ENCODE results near the gene DYNAP. TPM values are rescaled to one million over a fixed set of nuclear protein-coding genes. Genes with fewer than 3 reads are reported as not detected.

The DYNAP gene
- total RNA-seq, result not detected

DNA sequence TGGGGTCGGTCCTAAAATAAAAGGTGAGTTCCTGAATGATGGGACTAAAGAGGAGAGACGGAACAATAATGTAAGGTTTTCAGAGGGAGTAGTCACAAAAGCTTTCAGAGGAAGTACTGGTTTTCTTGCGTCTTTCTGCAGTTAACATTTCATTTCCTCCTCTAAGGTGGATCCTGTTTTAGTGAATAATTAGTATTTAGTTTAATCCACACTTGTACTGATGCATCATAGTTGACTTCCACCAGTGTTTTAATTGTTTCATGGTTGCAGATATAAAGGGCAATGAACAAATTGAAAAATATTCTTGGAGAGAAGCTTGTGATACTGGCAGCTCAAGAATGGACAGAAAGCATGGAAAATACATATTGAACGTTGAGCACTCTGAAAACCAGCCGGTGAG is at the start of gene DYNAP:
Gene DYNAP (plus strand): TSS at position 301 of the 400 bp plus-strand sequence. CDS start 38 bp downstream, at position 339.
- intact Hi-C loops (cut with DNase I, micrococcal nuclease), result no loop called here
- DNase-seq (no peak), ATAC-seq (no peak)
- H3K4me3 Mint-ChIP-seq, result no peak within 1 kb of the TSS
- H3K27me3 Mint-ChIP-seq, result peaks cover 6% of the 10 kb centered on the region
- ChIA-PET POLR2A (no interaction called here), CTCF (no interaction called here)
- H3K4me1 Mint-ChIP-seq, result no peaks in the 10 kb centered on the region
- no peaks in the 10 kb centered on the region for H3K36me3 Mint-ChIP-seq (ENCODE audit: low read depth)
- H3K27ac Mint-ChIP-seq, result no peak within 1 kb of the TSS
- no peaks in the 10 kb centered on the region for H3K9me3 Mint-ChIP-seq (ENCODE audit: low read depth)

- Mint-ChIP-seq H3K27me3 (peaks cover 4% of the 10 kb centered on the region), H3K36me3 (ENCODE audit: low read depth) (no peaks in the 10 kb centered on the region), H3K27ac (no peak overlapping the region), H3K4me3 (no peak overlapping the region), H3K4me1 (no peaks in the 10 kb centered on the region), H3K9me3 (ENCODE audit: low read depth) (no peaks in the 10 kb centered on the region)
- ATAC-seq, result no peak
- POLR2A ChIA-PET, result no interaction called here
- intact Hi-C loops (cut with DNase I, micrococcal nuclease), result no loop called here
- no peak for DNase-seq
- CTCF ChIA-PET, result no interaction called here
Measured at GRCh38 chr18:54551590-54551989, 39.5 kb upstream of the DYNAP start.

DNA sequence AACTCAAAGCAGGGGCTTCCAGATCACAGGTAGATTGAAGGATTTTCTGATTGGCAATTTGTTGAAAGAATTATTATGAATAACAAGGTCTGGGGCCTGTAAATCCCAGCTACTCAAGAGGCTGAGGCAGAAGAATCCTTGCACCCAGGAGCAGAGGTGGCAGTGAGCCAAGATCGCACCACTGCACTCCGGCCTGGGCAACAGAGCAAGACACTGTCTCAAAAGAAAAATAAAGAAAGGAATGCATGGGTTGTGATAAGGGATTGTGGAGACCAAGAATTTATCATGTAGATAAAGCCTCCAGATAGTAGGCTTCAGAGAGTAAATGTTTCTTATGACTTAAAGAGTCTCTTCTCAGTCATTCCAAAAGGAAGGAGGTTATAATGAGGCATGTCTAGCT is 35.8 kb upstream of the DYNAP start:
- Mint-ChIP-seq H3K27ac (no peak overlapping the region), H3K27me3 (peaks cover 1% of the 10 kb centered on the region), H3K36me3 (ENCODE audit: low read depth) (no peaks in the 10 kb centered on the region), H3K4me3 (no peak overlapping the region), H3K9me3 (ENCODE audit: low read depth) (no peaks in the 10 kb centered on the region), H3K4me1 (no peaks in the 10 kb centered on the region)
- DNase-seq (no peak), ATAC-seq (no peak)
- POLR2A ChIA-PET, result no interaction called here
- intact Hi-C loops (cut with DNase I, micrococcal nuclease), result loop anchor here (5.0 kb wide), 3 partner anchors 113 to 427 kb away; no protein-coding TSS in a partner anchor
- CTCF ChIA-PET, result interaction anchor here (1.0 to 1.3 kb wide), 2 partner anchors 14 to 116 kb away, joined by 3 read pairs; no protein-coding TSS in a partner anchor

DNA sequence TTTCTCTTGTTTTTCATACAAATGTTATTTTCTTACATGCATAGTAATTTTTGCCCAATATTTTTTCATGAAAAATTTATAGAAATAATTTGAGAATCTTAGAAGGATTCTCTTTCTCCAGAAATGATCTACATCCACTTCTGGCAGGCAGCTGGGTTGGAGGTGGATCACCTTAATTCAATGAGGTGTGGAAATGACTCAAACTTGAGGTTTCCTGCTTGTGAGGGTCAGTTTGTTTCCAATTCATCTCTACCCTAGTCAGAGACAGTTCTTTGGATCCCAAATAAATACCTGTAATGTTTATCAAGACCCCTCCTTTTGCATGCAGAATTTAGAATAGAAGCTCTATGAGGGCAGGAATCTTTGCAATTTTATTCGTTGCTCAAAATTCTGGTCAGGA is 35.0 kb upstream of the DYNAP start:
- H3K9me3 Mint-ChIP-seq (ENCODE audit: low read depth), result no peaks in the 10 kb centered on the region

DNA sequence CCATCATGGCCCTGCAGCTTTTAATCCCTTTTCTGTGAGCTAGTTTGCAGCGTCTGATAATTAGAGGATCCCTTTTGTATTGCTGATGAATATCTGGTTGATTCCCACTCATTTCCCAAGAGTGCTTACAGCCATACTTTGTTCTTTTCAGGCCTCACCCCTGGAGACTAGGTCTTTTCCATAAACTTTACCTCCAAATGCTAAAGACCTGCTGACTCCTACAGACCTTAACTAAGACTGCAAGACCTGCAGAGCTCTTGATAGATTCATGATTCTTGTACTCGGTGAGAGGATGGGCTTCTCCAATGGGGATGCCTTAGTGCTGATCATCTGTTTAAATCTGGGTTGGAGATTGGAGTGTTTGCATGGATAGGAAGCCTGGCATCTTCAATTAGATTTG is 33.1 kb upstream of the DYNAP start:
- CTCF ChIA-PET, result interaction anchor here (0.6 to 4.9 kb wide), 4 partner anchors 8 to 113 kb away, joined by 3 to 31 read pairs (median 6); no protein-coding TSS in a partner anchor
- Mint-ChIP-seq H3K36me3 (ENCODE audit: low read depth) (no peaks in the 10 kb centered on the region), H3K27ac (no peak overlapping the region), H3K4me1 (no peaks in the 10 kb centered on the region), H3K9me3 (ENCODE audit: low read depth) (no peaks in the 10 kb centered on the region), H3K27me3 (no peaks in the 10 kb centered on the region), H3K4me3 (no peak overlapping the region)
- no peak for DNase-seq
- no peak for ATAC-seq
- intact Hi-C loops (cut with DNase I, micrococcal nuclease), result loop anchor here (5.0 kb wide), 3 partner anchors 116 to 424 kb away; no protein-coding TSS in a partner anchor
- POLR2A ChIA-PET, result no interaction called here

More for the DNA sequence above, 35.0 kb upstream of the DYNAP start:
- POLR2A ChIA-PET, result no interaction called here
- H3K27me3 Mint-ChIP-seq, result peaks cover 1% of the 10 kb centered on the region
- H3K4me1 Mint-ChIP-seq, result no peaks in the 10 kb centered on the region
- no peak overlapping the region for H3K4me3 Mint-ChIP-seq
- no peaks in the 10 kb centered on the region for H3K36me3 Mint-ChIP-seq (ENCODE audit: low read depth)
- intact Hi-C loops (cut with DNase I, micrococcal nuclease), result loop anchor here (5.0 kb wide), 3 partner anchors 114 to 426 kb away; no protein-coding TSS in a partner anchor
- no peak overlapping the region for H3K27ac Mint-ChIP-seq
- CTCF ChIA-PET, result interaction anchor here (1.0 to 4.9 kb wide), 3 partner anchors 15 to 115 kb away, joined by 3 to 31 read pairs (median 3); no protein-coding TSS in a partner anchor
- no peak for ATAC-seq
- DNase-seq, result no peak

GRCh38 chr18:54558609-54559585 is 32.1 kb upstream of the DYNAP start:
- no peak overlapping the region for H3K4me3 Mint-ChIP-seq
- no peaks in the 10 kb centered on the region for H3K4me1 Mint-ChIP-seq
- no peaks in the 10 kb centered on the region for H3K27me3 Mint-ChIP-seq
- ChIA-PET POLR2A (no interaction called here), CTCF (interaction anchor here (0.6 to 4.9 kb wide), 5 partner anchors 7 to 112 kb away, joined by 3 to 31 read pairs (median 3); no protein-coding TSS in a partner anchor)
- no peak overlapping the region for H3K27ac Mint-ChIP-seq
- H3K36me3 Mint-ChIP-seq (ENCODE audit: low read depth), result no peaks in the 10 kb centered on the region
- intact Hi-C loops (cut with DNase I, micrococcal nuclease), result loop anchor here (1.0 to 5.0 kb wide), 6 partner anchors 88 to 424 kb away; no protein-coding TSS in a partner anchor
- DNase-seq, result no peak
- H3K9me3 Mint-ChIP-seq (ENCODE audit: low read depth), result no peaks in the 10 kb centered on the region
- no peak for ATAC-seq

DNA sequence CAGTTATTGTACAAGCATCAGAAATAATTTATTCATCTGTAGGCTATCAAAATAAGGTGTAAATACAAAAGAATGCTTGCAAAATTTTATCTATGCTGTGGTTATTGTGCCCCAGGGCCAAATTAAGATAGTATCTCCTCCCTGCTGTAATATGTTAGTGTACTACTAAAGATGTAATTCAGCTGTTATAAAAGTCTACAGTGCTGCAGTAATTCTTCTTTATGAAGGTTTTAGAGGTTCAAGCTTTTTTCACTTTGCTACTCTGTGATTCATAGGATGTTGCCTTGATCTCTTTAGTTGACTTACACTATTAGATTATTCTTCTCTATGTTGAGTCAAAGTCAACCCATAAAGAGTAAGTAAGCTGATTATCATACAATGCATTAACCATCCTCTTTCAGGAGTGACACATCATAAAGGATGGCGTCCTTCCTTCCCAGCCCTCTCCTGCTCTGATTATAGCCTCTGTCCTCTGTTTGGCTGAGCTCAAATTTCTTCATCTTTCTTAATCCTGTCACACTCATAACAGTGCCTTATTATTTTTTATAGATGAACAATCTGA is 29.3 kb upstream of the DYNAP start:
- no peaks in the 10 kb centered on the region for H3K4me1 Mint-ChIP-seq
- DNase-seq (no peak), ATAC-seq (no peak)
- no peaks in the 10 kb centered on the region for H3K9me3 Mint-ChIP-seq (ENCODE audit: low read depth)
- H3K36me3 Mint-ChIP-seq (ENCODE audit: low read depth), result no peaks in the 10 kb centered on the region
- POLR2A ChIA-PET, result no interaction called here
- no peak overlapping the region for H3K27ac Mint-ChIP-seq
- CTCF ChIA-PET, result interaction anchor here (0.9 to 1.6 kb wide), 2 partner anchors 15 to 109 kb away, joined by 3 to 5 read pairs; no protein-coding TSS in a partner anchor
- no peak overlapping the region for H3K4me3 Mint-ChIP-seq
- intact Hi-C loops (cut with DNase I, micrococcal nuclease), result no loop called here
- no peaks in the 10 kb centered on the region for H3K27me3 Mint-ChIP-seq

GRCh38 chr18:54580202-54580729 is 10.8 kb upstream of the DYNAP start:
- H3K27me3 Mint-ChIP-seq, result peaks cover 6% of the 10 kb centered on the region
- no peak overlapping the region for H3K4me3 Mint-ChIP-seq
- no peak overlapping the region for H3K27ac Mint-ChIP-seq
- H3K36me3 Mint-ChIP-seq (ENCODE audit: low read depth), result no peaks in the 10 kb centered on the region
- ATAC-seq (no peak), DNase-seq (no peak)
- no peaks in the 10 kb centered on the region for H3K4me1 Mint-ChIP-seq
- CTCF ChIA-PET, result interaction anchor here (1.0 kb wide), 1 partner anchor 29 kb away, joined by 3 read pairs; no protein-coding TSS in a partner anchor
- POLR2A ChIA-PET, result no interaction called here
- no peaks in the 10 kb centered on the region for H3K9me3 Mint-ChIP-seq (ENCODE audit: low read depth)
- intact Hi-C loops (cut with DNase I, micrococcal nuclease), result no loop called here

- intact Hi-C loops (cut with DNase I, micrococcal nuclease), result no loop called here
- ATAC-seq (no peak), DNase-seq (no peak)
- no peaks in the 10 kb centered on the region for H3K4me1 Mint-ChIP-seq
- H3K27me3 Mint-ChIP-seq, result peaks cover 3% of the 10 kb centered on the region
- POLR2A ChIA-PET, result no interaction called here
- CTCF ChIA-PET, result no interaction called here
- no peaks in the 10 kb centered on the region for H3K36me3 Mint-ChIP-seq (ENCODE audit: low read depth)
- H3K9me3 Mint-ChIP-seq (ENCODE audit: low read depth), result no peaks in the 10 kb centered on the region
- H3K4me3 Mint-ChIP-seq, result no peak overlapping the region
- H3K27ac Mint-ChIP-seq, result no peak overlapping the region
Measured at GRCh38 chr18:54584065-54584464, 7.0 kb upstream of the DYNAP start.

DNA sequence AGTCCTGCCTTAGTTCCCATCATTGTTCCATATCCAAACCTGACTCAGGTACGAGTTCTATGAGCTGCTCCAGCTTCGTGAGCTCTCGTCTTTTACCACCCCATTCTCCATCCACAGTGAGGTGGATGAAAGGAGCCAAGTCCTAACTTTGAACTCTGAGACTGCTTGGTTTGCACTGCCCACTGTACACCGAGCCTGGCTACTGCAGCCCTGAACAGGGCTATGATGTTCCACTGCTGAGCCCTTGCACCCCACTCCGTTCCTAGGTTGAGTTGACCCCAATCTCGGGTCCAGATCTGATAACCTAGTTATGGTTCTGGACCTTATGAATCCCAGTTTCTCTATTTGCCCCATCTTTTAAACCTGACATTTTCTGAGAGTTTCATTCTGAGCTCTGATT is 5.3 kb upstream of the DYNAP start:
- ChIA-PET CTCF (interaction anchor here (0.7 kb wide), 1 partner anchor 54 kb away, joined by 4 read pairs; no protein-coding TSS in a partner anchor), POLR2A (no interaction called here)
- H3K36me3 Mint-ChIP-seq (ENCODE audit: low read depth), result no peaks in the 10 kb centered on the region
- H3K27me3 Mint-ChIP-seq, result peaks cover 8% of the 10 kb centered on the region
- ATAC-seq (no peak), DNase-seq (no peak)
- intact Hi-C loops (cut with DNase I, micrococcal nuclease), result no loop called here
- no peaks in the 10 kb centered on the region for H3K4me1 Mint-ChIP-seq
- no peak overlapping the region for H3K27ac Mint-ChIP-seq
- no peak overlapping the region for H3K4me3 Mint-ChIP-seq
- H3K9me3 Mint-ChIP-seq (ENCODE audit: low read depth), result no peaks in the 10 kb centered on the region

DNA sequence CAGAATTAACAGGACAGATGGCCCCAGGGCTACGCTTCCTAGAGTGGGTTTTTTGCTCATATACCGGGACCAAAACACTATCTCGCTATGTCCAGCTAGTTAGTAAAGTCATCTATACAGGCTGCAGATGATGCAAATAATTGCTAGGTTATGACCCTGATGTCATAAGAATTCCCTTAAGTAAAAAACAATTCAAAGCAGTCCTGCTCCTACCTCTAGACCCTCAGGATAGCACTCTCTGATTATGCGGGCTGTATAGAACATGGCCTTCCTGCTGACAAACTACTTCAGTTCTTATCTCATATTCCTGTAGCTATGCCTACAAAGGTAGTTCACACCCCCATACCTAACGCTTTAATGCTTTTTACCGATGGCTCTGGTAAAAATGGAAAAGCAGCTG is 13.2 kb downstream of the DYNAP start:
- ChIA-PET POLR2A (no interaction called here), CTCF (interaction anchor here (1.1 kb wide), 1 partner anchor 68 kb away, joined by 3 read pairs; no protein-coding TSS in a partner anchor)
- Mint-ChIP-seq H3K36me3 (ENCODE audit: low read depth) (no peaks in the 10 kb centered on the region), H3K27me3 (peaks cover 2% of the 10 kb centered on the region), H3K27ac (no peak overlapping the region), H3K9me3 (ENCODE audit: low read depth) (no peaks in the 10 kb centered on the region), H3K4me3 (no peak overlapping the region), H3K4me1 (peaks cover 4% of the 10 kb centered on the region)
- intact Hi-C loops (cut with DNase I, micrococcal nuclease), result no loop called here
- ATAC-seq, result no peak
- no peak for DNase-seq
